Loucy (cell line): ENCODE data around the gene NHLRC4.

Experiments
- H2AFZ ChIP-seq: fragments of 200-600 bp; sonication (generic); 2 replicates; pipeline ENCODE4 v1.6.0; 2016; ENCODE audit warnings: antibody characterized with exemption, mild to moderate bottlenecking, low read length, moderate library complexity
- H3F3A ChIP-seq: fragments of 200-600 bp; 2 replicates; pipeline ENCODE4 v1.6.0; 2016; ENCODE audit warnings: antibody characterized with exemption, low read depth, mild to moderate bottlenecking
- H3K27me3 ChIP-seq: fragments of 200-600 bp; sonication (generic); 2 replicates; pipeline ENCODE4 v1.6.1; 2014; ENCODE audit warnings: low read length, mild to moderate bottlenecking; ENCODE audit not compliant: insufficient read depth, poor library complexity, severe bottlenecking
- H3K36me3 ChIP-seq: fragments of 200-600 bp; sonication (generic); 2 replicates; pipeline ENCODE4 v1.6.1; 2016; ENCODE audit warnings: low read length; ENCODE audit not compliant: insufficient read depth
- H3K4me1 ChIP-seq: fragments of 200-600 bp; sonication (generic); 2 replicates; pipeline ENCODE4 v1.5.1; 2014; ENCODE audit warnings: low read length, mild to moderate bottlenecking; ENCODE audit not compliant: insufficient read depth, poor library complexity, severe bottlenecking
- H3K4me2 ChIP-seq: fragments of 200-600 bp; sonication (generic); 2 replicates; pipeline ENCODE4 v1.6.0; 2014; ENCODE audit warnings: antibody characterized with exemption, low read length, low read depth, mild to moderate bottlenecking; ENCODE audit not compliant: poor library complexity, severe bottlenecking
- H3K4me3 ChIP-seq: fragments of 200-600 bp; sonication (generic); 2 replicates; pipeline ENCODE4 v1.5.1; 2014; ENCODE audit warnings: low read length, mild to moderate bottlenecking, mixed read lengths; ENCODE audit not compliant: poor library complexity, severe bottlenecking
- H3K79me2 ChIP-seq: fragments of 200-600 bp; sonication (generic); 2 replicates; pipeline ENCODE4 v1.6.1; 2014; ENCODE audit warnings: low read length; ENCODE audit not compliant: insufficient read depth
- H3K9ac ChIP-seq: fragments of 200-600 bp; sonication (generic); 2 replicates; pipeline ENCODE4 v1.6.0; 2014; ENCODE audit warnings: mild to moderate bottlenecking, low read depth, low read length, moderate library complexity; ENCODE audit not compliant: poor library complexity, severe bottlenecking
- H3K9me2 ChIP-seq: fragments of 200-600 bp; sonication (generic); replicated peaks from 2 replicates; pipeline ENCODE4 v1.6.1; 2016; ENCODE audit warnings: low read depth, low read length, mixed read lengths
- H3K9me3 ChIP-seq: fragments of 200-600 bp; sonication (generic); 2 replicates; pipeline ENCODE4 v1.6.1; 2014; ENCODE audit warnings: mild to moderate bottlenecking, antibody characterized with exemption, low read length, low read depth; ENCODE audit not compliant: insufficient read depth
- H4K20me1 ChIP-seq: fragments of 200-600 bp; sonication (generic); 2 replicates; pipeline ENCODE4 v1.6.0; 2014; ENCODE audit warnings: antibody characterized with exemption, low read length, mild to moderate bottlenecking; ENCODE audit not compliant: insufficient read depth, poor library complexity, severe bottlenecking
- CTCF ChIP-seq: fragments of 200-600 bp; sonication (generic); conservative IDR thresholded peaks from 2 replicates; pipeline ENCODE4 v1.5.1; 2014; ENCODE audit warnings: mild to moderate bottlenecking, antibody characterized with exemption, low read length
- EZH2phosphoT487 ChIP-seq: fragments of 200-600 bp; IDR thresholded peaks from 2 replicates; pipeline ENCODE4 v1.6.1; 2018; ENCODE audit warnings: antibody characterized with exemption, mild to moderate bottlenecking, moderate library complexity, borderline replicate concordance

Gene NHLRC4

GRCh38 chr16:572865-573650 lies 6.3 kb downstream of the NHLRC4 start:
- TF ChIP-seq EZH2phosphoT487 (no peak), CTCF (no peak)
- no peaks in the 10 kb centered on the region for H3K36me3 ChIP-seq
- no peaks in the 10 kb centered on the region for H3K9me2 ChIP-seq
- no peak overlapping the region for H2AFZ ChIP-seq
- peaks cover 2% of the 10 kb centered on the region for H4K20me1 ChIP-seq
- no peaks in the 10 kb centered on the region for H3K9me3 ChIP-seq
- H3F3A ChIP-seq: no peaks in the 10 kb centered on the region
- no peak overlapping the region for H3K4me2 ChIP-seq
- H3K4me3 ChIP-seq: no peak overlapping the region
- H3K4me1 ChIP-seq: peaks cover 14% of the 10 kb centered on the region
- no peak overlapping the region for H3K9ac ChIP-seq
- H3K27me3 ChIP-seq: no peaks in the 10 kb centered on the region
- no peaks in the 10 kb centered on the region for H3K79me2 ChIP-seq

- Histone ChIP-seq H3K4me1 (peaks cover 14% of the 10 kb centered on the region), H3K36me3 (no peaks in the 10 kb centered on the region), H2AFZ (no peak overlapping the region), H3K79me2 (no peaks in the 10 kb centered on the region), H3K4me2 (no peak overlapping the region), H3K9me3 (no peaks in the 10 kb centered on the region), H3F3A (no peaks in the 10 kb centered on the region), H4K20me1 (peaks cover 2% of the 10 kb centered on the region), H3K9ac (no peak overlapping the region), H3K9me2 (no peaks in the 10 kb centered on the region), H3K27me3 (no peaks in the 10 kb centered on the region), H3K4me3 (no peak overlapping the region)
- TF ChIP-seq EZH2phosphoT487: no peak
- no peak for TF ChIP-seq CTCF
Measured at GRCh38 chr16:574021-574760, 7.4 kb downstream of the NHLRC4 start.

GRCh38 chr16:575354-576196 lies 8.8 kb downstream of the NHLRC4 start:
- H3K4me2 ChIP-seq: peak overlapping the region; percentile 70
- H3K36me3 ChIP-seq: no peaks in the 10 kb centered on the region
- no peaks in the 10 kb centered on the region for H4K20me1 ChIP-seq
- no peaks in the 10 kb centered on the region for H3K79me2 ChIP-seq
- H3F3A ChIP-seq: no peaks in the 10 kb centered on the region
- H3K9ac ChIP-seq: peak overlapping the region; percentile 58
- peak overlapping the region; percentile 60 for H3K4me3 ChIP-seq
- no peaks in the 10 kb centered on the region for H3K9me2 ChIP-seq
- H3K9me3 ChIP-seq: no peaks in the 10 kb centered on the region
- peaks cover 14% of the 10 kb centered on the region for H3K4me1 ChIP-seq
- no peak overlapping the region for H2AFZ ChIP-seq
- TF ChIP-seq EZH2phosphoT487: no peak
- no peak for TF ChIP-seq CTCF
- no peaks in the 10 kb centered on the region for H3K27me3 ChIP-seq
